ENCODE measurements around the gene TCF21.
"Not testable (repeated sequence)": the region's sequence is repeated elsewhere in the genome, so short reads cannot be mapped to it uniquely, and the experiment has no call there.

The TCF21 gene

DNA sequence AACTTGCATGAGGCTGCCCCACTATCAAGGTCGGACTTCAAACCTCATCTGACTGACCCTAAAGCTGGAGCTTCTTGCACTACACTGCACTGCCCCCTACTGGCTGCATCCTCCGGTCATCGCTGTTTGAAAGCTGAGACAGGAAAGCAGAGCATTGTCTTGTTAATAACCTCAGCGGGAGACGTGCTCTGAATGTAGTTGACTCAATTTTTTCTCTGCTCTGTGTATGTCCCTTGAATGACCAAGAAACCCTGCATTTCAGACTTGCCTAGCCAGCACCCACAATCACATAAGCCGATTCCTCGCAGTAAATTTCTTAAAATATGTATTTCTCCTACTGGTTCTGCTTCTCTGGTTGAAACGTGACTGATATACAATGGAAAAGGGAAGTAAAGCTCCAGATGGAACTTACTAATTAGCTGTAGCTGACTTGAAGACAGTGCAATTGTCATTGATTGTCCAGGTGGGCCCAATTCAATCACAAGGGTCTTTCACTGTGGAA is 27.8 kb downstream of the TCF21 start:
- Histone ChIP-seq H3K9ac (peak overlapping the region in 5 of 11 experiments; percentile 41 to 65 (median 53); a peak in 8 of 22 replicates), H3K4me2 (peak overlapping the region; percentile 16 to 76 (median 49); a peak in 21 of 22 replicates), H3K27me3 (no peaks in the 10 kb centered on the region), H3K4me3 (peak overlapping the region in 3 of 10 experiments; percentile 34 to 55 (median 36); a peak in 4 of 20 replicates), H3K9me3 (replicated peaks in 1 of 11) (peaks cover 0 to 11% (median 6%) of the 10 kb centered on the region in 11 experiments; a peak in 14 of 22 replicates), H3K36me3 (no peaks in the 10 kb centered on the region), H3K27ac (peak overlapping the region in 2 of 11 experiments; percentile 26 to 49; a peak in 3 of 22 replicates), H3K4me1 (peaks cover 22 to 26% (median 25%) of the 10 kb centered on the region in 10 experiments), H4K20me1 (no peaks in the 10 kb centered on the region)
- no peak for TF ChIP-seq Cebpa-rat (IDR thresholded peaks at IDR 0.05)

DNA sequence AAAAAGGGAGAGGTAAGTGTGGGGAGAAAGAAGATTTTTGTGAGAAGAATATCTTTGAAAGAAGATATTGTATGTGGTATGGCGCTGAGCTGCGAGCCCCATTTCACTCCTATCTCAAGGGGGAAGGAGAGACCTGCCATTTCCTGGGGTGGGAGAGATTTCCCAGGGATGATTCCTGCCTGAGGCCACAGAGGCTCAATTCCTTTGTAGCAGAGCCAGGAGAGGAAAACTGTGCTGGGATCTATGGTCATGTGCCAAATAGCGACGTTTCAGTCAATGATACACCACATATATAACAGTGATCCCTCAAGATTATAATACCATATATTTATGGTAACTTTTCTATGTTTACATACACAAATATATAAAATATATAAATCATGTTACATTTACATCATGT is 28.9 kb downstream of the TCF21 start:
- TF ChIP-seq Cebpa-rat (IDR thresholded peaks at IDR 0.05), result no peak
- Histone ChIP-seq H3K4me3 (no peak overlapping the region), H3K4me1 (peaks cover 22 to 26% (median 25%) of the 10 kb centered on the region in 10 experiments), H3K27ac (no peak overlapping the region), H3K4me2 (peak overlapping the region; percentile 57 to 84 (median 75); a peak in 21 of 22 replicates), H3K9ac (no peak overlapping the region), H3K36me3 (no peaks in the 10 kb centered on the region), H4K20me1 (no peaks in the 10 kb centered on the region), H3K27me3 (no peaks in the 10 kb centered on the region), H3K9me3 (replicated peaks in 1 of 11) (peaks cover 0 to 11% (median 6%) of the 10 kb centered on the region in 11 experiments; a peak in 14 of 22 replicates)

DNA sequence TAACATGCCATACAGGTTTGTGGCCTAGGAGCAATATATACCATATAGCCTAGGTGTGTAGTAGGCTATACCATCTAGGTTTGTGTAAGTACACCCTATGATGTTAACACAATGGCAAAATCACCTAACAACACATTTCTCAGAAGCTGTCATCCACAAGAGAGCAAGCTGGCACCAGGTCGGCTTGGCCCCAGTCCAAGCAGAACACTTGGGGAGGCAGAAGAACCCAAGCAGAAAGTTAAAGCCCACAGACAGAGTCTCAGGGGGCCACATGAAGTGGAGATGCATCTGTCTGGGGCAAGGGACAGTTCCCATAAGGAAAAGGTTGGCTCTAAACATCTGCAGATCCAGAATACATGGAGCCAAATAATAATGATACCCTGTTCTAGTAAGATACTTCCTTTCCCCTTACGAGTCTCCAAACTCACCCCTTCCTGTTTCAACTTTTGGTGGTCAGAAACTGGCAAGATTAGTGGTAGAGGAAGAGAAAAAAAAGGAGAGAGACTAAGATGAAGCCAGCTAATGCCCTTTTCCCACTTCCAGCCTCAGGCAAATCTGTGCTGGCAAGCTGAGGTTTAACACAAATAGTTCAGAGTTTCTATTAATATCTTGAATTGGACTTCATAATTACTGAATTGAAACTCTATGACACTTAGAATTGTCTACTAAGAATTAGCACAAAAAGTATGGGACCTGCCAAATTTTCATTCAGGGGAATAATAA is 29.5 kb downstream of the TCF21 start:
- H3K9me3 ChIP-seq (replicated peaks in 1 of 11), result peaks cover 0 to 8% (median 5%) of the 10 kb centered on the region in 11 experiments; a peak in 14 of 22 replicates

DNA sequence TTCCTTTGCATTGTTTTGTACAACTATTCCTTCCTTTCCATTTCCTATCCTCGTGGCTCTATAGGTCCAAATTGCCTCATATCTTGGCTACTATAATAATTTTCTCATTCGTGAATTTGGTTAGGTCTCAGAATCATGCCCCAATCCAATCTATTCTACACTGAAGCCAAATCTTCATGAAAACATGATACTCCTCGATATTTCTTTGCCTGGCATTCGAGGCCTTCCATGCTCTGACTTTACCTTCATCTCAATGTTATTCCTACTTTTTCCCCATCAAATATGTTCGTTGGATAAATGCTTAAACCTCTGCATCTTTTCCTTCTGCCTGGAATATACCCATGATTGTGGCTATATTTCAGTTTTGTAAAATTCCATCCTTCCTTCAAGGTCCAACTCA is 30.4 kb downstream of the TCF21 start:
- H3K27ac ChIP-seq, result no peak overlapping the region
- H3K36me3 ChIP-seq, result no peaks in the 10 kb centered on the region
- peaks cover 0 to under 1% (median 0%) of the 10 kb centered on the region in 11 experiments; a peak in 1 of 22 replicates for H3K9me3 ChIP-seq (replicated peaks in 1 of 11)
- peaks cover 22 to 26% (median 25%) of the 10 kb centered on the region in 10 experiments for H3K4me1 ChIP-seq
- peak overlapping the region in 10 of 11 experiments; percentile 57 to 84 (median 75); a peak in 18 of 22 replicates for H3K4me2 ChIP-seq
- no peak overlapping the region for H3K4me3 ChIP-seq
- no peak for TF ChIP-seq Cebpa-rat (IDR thresholded peaks at IDR 0.05)
- H3K27me3 ChIP-seq, result no peaks in the 10 kb centered on the region
- H4K20me1 ChIP-seq, result no peaks in the 10 kb centered on the region
- H3K9ac ChIP-seq, result no peak overlapping the region

More for the DNA sequence above, 29.5 kb downstream of the TCF21 start:
- Histone ChIP-seq H3K4me3 (no peak overlapping the region), H3K36me3 (no peaks in the 10 kb centered on the region), H3K27ac (peak overlapping the region in 1 of 11 experiments; percentile 19; a peak in 1 of 22 replicates), H4K20me1 (no peaks in the 10 kb centered on the region), H3K9ac (no peak overlapping the region; a peak in 1 of 22 replicates), H3K27me3 (no peaks in the 10 kb centered on the region), H3K4me2 (peak overlapping the region; percentile 57 to 84 (median 75)), H3K4me1 (peaks cover 22 to 26% (median 25%) of the 10 kb centered on the region in 10 experiments)
- no peak for TF ChIP-seq Cebpa-rat (IDR thresholded peaks at IDR 0.05)

DNA sequence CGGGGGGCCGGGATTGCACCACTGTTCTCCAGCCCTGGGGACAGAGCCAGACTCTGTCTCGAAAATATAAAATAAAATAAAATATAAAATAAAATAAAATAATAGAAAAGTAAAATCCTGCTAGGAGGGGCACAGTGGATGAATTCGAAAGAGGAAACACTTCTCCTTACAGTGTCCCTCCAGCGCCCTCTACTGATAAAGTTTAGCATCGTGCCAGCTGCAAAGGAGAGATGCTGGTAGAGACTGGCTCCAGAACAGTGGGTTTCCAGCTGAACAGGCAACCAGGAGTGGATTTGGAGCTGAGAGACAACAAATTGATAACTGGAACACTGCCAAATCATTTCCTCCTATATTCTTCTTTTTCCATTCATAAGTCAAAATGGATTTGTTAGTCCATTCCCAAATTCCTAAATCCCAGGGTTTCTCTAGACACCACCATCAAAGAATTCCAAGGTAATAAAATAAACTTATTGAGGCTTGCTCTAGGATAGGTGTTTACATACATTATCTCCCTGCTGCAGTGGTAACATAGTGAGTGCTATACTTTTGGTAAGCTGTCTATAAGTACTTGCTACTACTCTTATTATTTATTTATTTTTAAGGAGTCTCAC is 32.4 kb downstream of the TCF21 start:
- TF ChIP-seq Cebpa-rat (IDR thresholded peaks at IDR 0.05), result no peak
- Histone ChIP-seq H3K27me3 (no peaks in the 10 kb centered on the region), H3K27ac (no peak overlapping the region), H3K9me3 (replicated peaks in 1 of 11) (no peaks in the 10 kb centered on the region), H4K20me1 (no peaks in the 10 kb centered on the region), H3K4me3 (no peak overlapping the region), H3K9ac (no peak overlapping the region), H3K4me1 (peaks cover 22 to 26% (median 25%) of the 10 kb centered on the region in 10 experiments), H3K4me2 (no peak overlapping the region), H3K36me3 (no peaks in the 10 kb centered on the region)

DNA sequence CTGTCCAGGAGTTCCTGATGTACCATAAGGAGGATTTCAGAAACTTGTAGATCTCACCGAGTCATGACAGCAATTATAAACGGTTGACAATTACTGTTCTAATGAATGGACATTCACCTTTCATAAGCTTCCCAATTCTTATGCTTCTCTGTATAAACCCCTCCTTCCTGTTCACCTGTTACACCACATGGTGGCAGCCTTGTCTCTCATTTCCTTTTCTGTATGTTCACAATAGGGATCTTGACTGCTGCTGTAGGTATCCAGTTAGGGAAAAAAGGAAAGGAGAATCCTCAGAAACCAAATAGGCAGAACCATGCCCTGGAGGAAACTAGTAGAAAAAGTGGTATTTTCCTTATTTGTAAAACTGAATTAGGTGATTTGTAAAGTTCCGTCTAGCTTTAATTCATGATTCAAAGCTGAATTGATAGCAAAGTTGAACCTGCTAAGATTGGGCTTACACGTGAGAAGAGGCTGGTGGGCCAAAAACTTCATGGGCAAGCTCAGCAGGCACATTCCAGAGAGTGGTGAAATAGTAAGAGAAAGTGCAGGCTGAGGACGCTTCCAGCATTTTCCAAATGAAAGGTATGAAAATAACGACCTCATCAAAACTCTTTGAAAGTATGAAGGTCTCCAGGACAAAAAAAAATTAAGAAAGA is 35.2 kb downstream of the TCF21 start:
- no peaks in the 10 kb centered on the region for H4K20me1 ChIP-seq
- TF ChIP-seq Cebpa-rat (IDR thresholded peaks at IDR 0.05), result no peak
- no peaks in the 10 kb centered on the region for H3K27me3 ChIP-seq
- no peak overlapping the region for H3K27ac ChIP-seq
- no peak overlapping the region for H3K9ac ChIP-seq
- H3K36me3 ChIP-seq, result no peaks in the 10 kb centered on the region
- H3K4me2 ChIP-seq, result no peak overlapping the region
- H3K4me1 ChIP-seq, result peaks cover 1 to 6% (median 3%) of the 10 kb centered on the region in 10 experiments; a peak in 19 of 20 replicates
- no peaks in the 10 kb centered on the region for H3K9me3 ChIP-seq (replicated peaks in 1 of 11)
- no peak overlapping the region for H3K4me3 ChIP-seq

DNA sequence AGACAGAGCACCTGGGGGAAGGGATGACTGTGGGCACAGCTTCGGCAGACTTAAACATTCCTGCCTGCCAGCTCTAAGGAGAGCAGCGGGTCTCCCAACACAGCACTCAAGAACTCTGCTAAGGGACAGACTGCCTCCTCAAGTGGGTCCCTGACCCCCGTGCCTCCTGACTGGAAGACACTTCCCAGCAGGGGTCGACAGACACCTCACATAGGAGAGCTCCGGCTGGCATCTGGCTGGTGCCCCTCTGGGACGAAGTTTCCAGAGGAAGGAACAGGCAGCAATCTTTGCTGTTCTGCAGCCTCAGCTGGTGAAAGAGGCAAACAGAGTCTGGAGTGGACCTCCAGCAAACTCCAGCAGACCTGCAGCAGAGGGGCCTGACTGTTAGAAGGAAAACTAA is 42.3 kb downstream of the TCF21 start:
- not testable (repeated sequence) for H3K4me1 ChIP-seq, H3K4me2 ChIP-seq, H3K36me3 ChIP-seq, H3K27ac ChIP-seq, H3K4me3 ChIP-seq, H3K27me3 ChIP-seq, H3K9ac ChIP-seq, H4K20me1 ChIP-seq
- H3K9me3 ChIP-seq (replicated peaks in 1 of 11), result peaks cover 2 to 32% (median 15%) of the 10 kb centered on the region in 11 experiments; a peak in 15 of 22 replicates

DNA sequence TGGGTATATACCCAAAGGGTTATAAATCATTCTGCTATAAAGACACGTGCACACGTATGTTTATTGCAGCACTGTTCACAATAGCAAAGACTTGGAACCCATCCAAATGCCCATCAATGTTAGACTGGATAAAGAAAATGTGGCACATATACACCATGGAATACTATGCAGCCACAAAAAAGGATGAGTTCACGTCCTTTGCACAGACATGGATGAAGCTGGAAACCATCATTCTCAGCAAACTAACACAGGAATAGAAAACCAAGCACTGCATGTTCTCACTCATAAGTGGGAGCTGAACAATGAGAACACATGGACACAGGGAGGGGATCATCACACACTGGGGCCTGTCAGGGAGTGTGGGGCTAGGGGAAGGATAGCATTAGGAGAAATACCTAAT is 47.4 kb downstream of the TCF21 start:
- H3K27ac ChIP-seq, H3K9ac ChIP-seq, H4K20me1 ChIP-seq, H3K4me1 ChIP-seq, H3K4me2 ChIP-seq, H3K27me3 ChIP-seq, H3K36me3 ChIP-seq, H3K4me3 ChIP-seq: not testable (repeated sequence)
- peaks cover 6 to 35% (median 18%) of the 10 kb centered on the region in 11 experiments; a peak in 16 of 22 replicates for H3K9me3 ChIP-seq (replicated peaks in 1 of 11)

DNA sequence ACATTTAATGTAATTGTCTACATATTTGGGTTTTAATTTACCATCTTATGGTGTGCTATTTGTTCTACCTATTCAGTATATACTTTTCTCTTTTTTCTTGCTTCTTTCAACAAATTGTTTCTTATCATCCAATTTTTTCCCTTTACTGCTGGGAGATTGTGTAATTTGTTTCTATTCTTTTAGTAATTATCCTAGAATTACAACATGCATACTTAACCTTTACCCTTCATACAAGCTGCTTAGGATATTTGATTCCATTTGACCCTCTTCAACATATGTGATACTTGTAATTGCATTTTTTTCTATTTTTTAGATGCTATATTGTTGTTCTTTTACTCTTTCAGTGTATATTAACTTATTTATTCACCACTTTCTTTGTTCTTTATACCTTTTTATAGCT is 49.0 kb downstream of the TCF21 start:
- TF ChIP-seq Cebpa-rat (IDR thresholded peaks at IDR 0.05), result no peak
- H3K36me3 ChIP-seq, result no peaks in the 10 kb centered on the region
- H3K4me2 ChIP-seq, result no peak overlapping the region
- H3K27me3 ChIP-seq, result no peaks in the 10 kb centered on the region
- H3K9me3 ChIP-seq (replicated peaks in 1 of 11), result peaks cover 6 to 31% (median 17%) of the 10 kb centered on the region in 11 experiments; a peak in 16 of 22 replicates
- H3K9ac ChIP-seq, result no peak overlapping the region
- no peaks in the 10 kb centered on the region for H4K20me1 ChIP-seq
- H3K27ac ChIP-seq, result no peak overlapping the region
- H3K4me1 ChIP-seq, result peaks cover 0 to 3% (median 0%) of the 10 kb centered on the region in 10 experiments; a peak in 1 of 20 replicates
- H3K4me3 ChIP-seq, result no peak overlapping the region

Data from BLaER1 treated with 17β-estradiol and CSF1 and Interleukin-3, amounts not matched to agents 10 nM and 100 nM (cell line).